H54 (cell line): ENCODE measurements around the gene SLC44A2.
A peak's percentile ranks its signal among the peaks of the same experiment; 100 is the strongest.
"Not testable (repeated sequence)": the region's sequence is repeated elsewhere in the genome, so short reads cannot be mapped to it uniquely, and the experiment has no call there.

ENCODE experiments used
- DNase-seq: peaks from one replicate; pipeline ENCODE4 v3.0.0; 2011; ENCODE audit warnings: low spot score, mixed read lengths; ENCODE audit not compliant: insufficient read length
- FAIRE-seq: peaks from 3 replicates; lab custom pipeline; 2011; peaks lifted over from hg19 to GRCh38; lab: Jason Lieb, UNC
- POLR2A ChIP-seq: IDR thresholded peaks from 2 replicates; pipeline ENCODE4 v1.6.1; 2011; ENCODE audit warnings: low read depth, mild to moderate bottlenecking, low read length

SLC44A2 gene

GRCh38 chr19:10653732-10654609 lies 28.6 kb downstream of the SLC44A2 start, which contains the start of gene ILF3:
Gene ILF3 (plus strand): TSS chr19:10654346. CDS start chr19:10670606, 16,260 bp downstream.
- FAIRE-seq (peak; percentile 89), DNase-seq (peak; percentile 97)
- TF ChIP-seq POLR2A = peak; percentile 61

GRCh38 chr19:10654610-10655456 lies 29.5 kb downstream of the SLC44A2 start:
- no peak; the same call in 1 of the 2 replicates for TF ChIP-seq POLR2A
- FAIRE-seq (no peak), DNase-seq (peak; percentile 65)

GRCh38 chr19:10655457-10656312 lies 30.3 kb downstream of the SLC44A2 start:
- no peak for DNase-seq
- TF ChIP-seq POLR2A = no peak
- FAIRE-seq = no peak

- FAIRE-seq (no peak), DNase-seq (no peak)
- TF ChIP-seq POLR2A = no peak
These were observed 35.0 kb downstream of the SLC44A2 start for GRCh38 chr19:10660346-10660745.

- FAIRE-seq = no peak
- TF ChIP-seq POLR2A = no peak
These were observed 36.6 kb downstream of the SLC44A2 start for GRCh38 chr19:10661946-10662345.

GRCh38 chr19:10662384-10663251 lies 37.3 kb downstream of the SLC44A2 start:
- no peak for FAIRE-seq
- no peak for TF ChIP-seq POLR2A
- no peak for DNase-seq

More at GRCh38 chr19:10661946-10662345, 36.6 kb downstream of the SLC44A2 start:
- no peak for DNase-seq

- not testable (repeated sequence) for DNase-seq, FAIRE-seq
These were observed 37.9 kb downstream of the SLC44A2 start for GRCh38 chr19:10663252-10663563.

- no peak for DNase-seq
- TF ChIP-seq POLR2A = no peak
- FAIRE-seq = no peak
These were observed 42.5 kb downstream of the SLC44A2 start for GRCh38 chr19:10667867-10668266.

GRCh38 chr19:10669246-10669645 lies 43.9 kb downstream of the SLC44A2 start:
- no peak for FAIRE-seq

GRCh38 chr19:10670182-10670581 lies 44.8 kb downstream of the SLC44A2 start:
- no peak for DNase-seq
- no peak for TF ChIP-seq POLR2A
- no peak for FAIRE-seq

More at GRCh38 chr19:10669246-10669645, 43.9 kb downstream of the SLC44A2 start:
- TF ChIP-seq POLR2A = no peak
- DNase-seq = no peak

GRCh38 chr19:10670876-10671804 lies 45.8 kb downstream of the SLC44A2 start:
- no peak for FAIRE-seq
- TF ChIP-seq POLR2A = no peak
- DNase-seq = no peak

- not testable (repeated sequence) for FAIRE-seq, DNase-seq
These were observed 46.6 kb downstream of the SLC44A2 start for GRCh38 chr19:10671922-10672321.

- DNase-seq, FAIRE-seq: not testable (repeated sequence)
These were observed 49.9 kb downstream of the SLC44A2 start for GRCh38 chr19:10675214-10675613.
